ENCODE measurements around the gene HIVEP2.
A peak's percentile ranks its signal among the peaks of the same experiment; 100 is the strongest.

Gene HIVEP2

DNA sequence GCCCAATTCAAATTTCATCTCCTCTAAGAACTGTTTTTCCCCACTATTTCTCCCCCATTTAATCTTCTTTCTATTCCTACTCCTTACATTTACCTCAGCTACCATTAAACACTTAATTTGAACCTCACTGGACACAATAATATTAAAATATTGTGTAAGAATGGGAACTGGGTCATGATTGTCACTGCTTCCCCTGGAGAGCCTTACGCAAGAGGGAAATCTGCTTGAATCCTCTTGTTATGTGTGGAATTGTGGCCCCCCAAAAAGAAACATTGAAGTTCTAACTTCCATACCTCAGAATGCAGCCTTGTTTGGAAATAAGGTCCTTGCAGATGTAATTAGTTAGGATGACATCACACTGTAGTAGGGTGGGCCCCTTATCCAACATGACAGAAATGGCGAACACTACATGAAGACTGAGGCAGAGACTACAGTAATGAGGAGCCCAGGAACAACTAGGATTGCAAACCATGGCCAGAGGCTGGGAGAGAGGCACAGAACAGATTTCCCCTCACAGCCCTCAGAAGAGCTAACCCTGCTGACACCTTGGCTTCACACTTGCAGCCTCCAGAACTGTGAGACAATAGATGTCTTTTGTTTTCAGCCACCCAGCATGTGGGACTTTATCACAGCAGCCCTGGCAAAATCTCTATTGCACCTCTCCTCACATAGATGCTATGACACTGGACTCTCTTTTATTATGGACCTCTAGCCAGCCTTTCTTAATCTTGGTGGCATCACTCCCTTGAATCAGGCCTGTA is 29.9 kb downstream of the HIVEP2 start:
- DNase-seq, result no peak

- DNase-seq, result no peak
These were observed 30.6 kb downstream of the HIVEP2 start for GRCh38 chr6:142914369-142914768.

DNA sequence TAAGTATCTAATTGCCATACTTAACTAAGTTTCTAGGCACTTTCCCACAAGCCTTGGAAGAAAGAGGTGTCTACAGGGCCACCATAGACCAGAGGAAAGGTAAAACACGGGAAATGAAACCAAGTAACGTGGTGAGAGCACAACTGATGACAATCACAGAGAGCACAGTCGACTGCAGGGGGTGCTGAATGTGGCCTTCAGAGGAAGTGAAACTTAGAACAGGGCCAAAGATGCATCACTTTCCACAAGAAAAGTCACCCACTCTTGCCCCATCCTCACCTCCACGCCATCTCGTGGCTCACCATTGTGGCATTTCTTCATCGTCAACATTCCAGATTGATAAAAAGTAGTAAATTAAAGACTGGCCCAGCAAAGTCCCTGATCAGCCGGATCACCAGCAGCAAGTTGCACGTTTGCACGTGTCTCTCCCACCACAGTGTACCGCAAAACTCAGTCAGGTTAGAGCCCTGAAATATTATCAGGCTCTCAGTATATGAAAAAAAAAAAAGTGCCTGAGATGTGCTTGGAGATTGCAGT is 31.4 kb downstream of the HIVEP2 start:
- DNase-seq, result peak; percentile 84

DNA sequence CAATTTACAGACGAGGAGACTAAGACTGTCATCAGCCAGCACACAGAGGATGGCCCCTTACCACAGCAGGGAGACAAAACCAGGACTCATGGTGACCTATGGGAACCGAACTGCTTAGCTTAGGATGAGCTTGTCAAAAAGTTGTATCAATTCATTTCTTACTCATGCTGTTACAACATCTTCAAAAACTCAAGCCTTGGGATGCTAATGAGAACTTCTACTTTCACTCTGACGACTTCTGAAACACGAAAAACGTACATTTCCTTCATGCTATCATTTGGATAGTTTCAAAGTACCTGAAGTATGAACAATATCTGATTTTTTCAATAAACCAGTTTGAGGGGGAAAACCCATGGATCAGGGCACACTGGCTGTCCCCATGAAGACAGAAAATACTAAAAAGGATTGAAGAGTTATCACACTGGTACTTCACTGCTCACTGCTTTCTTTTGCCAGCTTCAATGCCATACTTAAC is 31.9 kb downstream of the HIVEP2 start:
- no peak for DNase-seq

- DNase-seq, result no peak
These were observed 32.9 kb downstream of the HIVEP2 start for GRCh38 chr6:142912125-142912524.

DNA sequence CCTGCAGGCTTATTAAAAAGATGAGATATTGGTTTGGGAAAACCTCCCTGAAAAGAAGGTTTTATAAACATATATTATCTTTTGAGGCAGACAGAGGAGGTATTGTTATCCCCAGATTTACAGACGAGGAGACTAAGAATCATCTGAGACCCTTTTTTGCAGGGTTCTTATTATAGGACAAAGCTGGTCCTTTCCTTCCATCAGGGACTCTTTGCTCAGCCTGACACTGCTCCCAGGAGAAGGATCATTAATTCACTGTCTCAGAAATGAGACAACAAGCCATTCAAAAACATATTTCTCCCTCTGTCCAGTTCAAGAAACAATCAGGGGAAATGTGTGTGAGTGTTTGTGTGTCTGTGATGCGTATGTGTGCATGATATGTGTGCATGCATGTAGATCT is 33.5 kb downstream of the HIVEP2 start:
- no peak for DNase-seq

DNA sequence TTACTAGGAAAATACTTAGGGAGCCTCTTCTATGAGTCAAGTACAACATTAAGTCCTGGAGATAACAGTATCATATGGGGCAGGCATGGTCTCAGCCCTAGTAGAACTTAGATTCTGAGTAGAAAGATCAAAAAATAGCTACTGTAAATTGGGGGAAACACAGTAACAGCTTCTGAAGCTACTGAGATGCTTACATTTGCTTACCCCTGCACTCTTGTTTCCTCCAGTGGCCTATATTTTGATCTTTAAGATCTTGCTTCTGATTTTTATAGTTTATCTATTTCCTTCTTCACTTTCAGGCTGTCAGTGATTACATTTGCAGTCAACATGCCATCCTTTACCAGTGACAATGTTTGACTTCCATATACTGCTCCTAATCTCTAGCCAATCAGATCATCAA is 35.3 kb downstream of the HIVEP2 start:
- no peak for DNase-seq

DNA sequence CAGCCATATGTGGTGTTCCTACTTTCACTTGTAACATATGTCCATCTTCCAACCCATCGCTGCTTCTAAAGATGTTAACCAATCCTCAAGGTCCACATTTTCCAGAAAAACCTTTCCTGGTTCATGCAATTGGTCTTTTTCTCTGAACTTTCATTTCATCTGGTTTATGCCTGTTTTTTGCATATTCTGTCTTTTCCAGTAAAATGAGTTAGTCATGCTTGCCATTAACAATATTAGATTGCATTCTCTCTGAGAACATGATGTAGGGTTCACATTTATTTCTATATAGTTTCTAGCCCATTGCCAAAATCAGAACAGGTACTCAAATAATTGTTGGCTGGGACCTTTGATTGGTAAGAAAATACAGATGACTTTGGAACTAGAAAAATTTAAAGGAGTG is 36.7 kb downstream of the HIVEP2 start:
- no peak for DNase-seq

DNA sequence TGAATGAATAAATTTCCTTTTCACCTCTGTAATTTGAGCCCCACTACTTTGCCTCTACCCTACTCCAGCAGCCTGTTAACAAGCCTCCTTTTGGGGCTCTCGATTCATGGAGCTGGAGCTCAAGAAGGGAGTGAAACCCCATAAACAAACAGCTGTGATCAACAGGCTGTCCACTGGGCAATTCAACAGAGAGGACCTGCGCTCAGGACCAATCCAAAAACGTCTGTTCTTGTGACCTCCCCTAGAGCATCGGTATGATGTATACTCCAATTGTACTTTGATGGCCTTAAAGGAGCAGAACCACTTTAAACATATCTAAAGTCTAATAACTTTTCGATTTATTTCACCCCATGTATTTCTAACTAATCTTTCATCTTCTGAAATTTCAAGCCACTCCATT is 37.4 kb downstream of the HIVEP2 start:
- no peak for DNase-seq

- DNase-seq, result no peak
These were observed 38.0 kb downstream of the HIVEP2 start for GRCh38 chr6:142906945-142907470.

DNA sequence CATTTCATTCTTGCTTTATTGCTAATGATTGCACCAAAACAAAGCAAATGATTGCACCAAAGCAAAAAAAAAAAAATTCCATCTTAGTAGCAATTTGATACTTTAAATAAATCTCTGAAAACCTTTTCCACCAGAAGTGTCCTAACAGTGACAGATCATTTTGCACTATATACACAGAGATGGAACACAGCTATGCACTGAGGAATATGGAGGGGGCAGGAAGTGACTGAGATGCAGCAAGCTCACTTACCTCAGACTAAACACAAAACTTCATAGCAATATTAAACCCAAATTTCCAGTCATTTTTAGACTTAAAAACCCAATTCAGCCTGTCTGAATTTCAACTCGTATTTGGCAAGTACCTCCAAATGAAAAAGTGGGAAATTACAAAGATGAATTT is 41.2 kb downstream of the HIVEP2 start:
- no peak for DNase-seq

DNA sequence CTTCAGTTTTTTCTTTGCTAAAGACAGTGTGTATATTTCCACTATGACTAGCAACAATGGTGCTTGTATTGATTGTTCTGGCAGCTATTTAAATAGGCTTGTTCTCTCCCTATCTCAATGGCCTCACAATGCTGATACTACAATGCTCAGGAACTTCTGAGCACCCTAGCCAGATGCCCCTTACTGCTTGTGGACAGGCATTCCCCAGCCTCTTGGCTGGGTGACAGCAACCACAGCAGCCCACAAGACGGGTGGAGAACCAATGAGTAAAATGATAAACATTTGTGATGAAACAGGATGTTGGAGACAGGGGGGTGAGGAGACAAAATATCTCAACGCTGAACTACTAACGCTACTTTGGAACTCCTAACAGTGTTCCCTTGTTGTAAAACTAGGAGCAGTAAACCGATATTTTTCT is 42.3 kb downstream of the HIVEP2 start:
- DNase-seq, result peak; percentile 79

DNA sequence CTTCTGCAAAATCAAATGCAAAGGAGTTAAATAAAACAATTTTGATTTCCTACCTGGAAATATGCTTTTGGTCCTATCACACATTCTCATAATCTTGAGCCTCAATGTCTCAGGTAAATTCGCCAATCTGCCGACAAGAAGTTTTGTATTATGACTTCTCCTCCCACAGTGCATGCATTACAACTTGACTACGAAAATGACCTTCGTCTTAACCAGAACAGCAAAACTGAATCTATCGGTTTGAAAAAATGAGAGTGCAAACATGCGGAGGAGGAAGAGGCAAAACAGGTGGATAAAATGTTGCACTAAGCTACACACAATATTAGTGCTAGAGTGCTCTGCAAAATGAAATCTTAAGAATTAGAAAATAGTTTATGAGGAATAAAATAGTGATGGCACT is 43.4 kb downstream of the HIVEP2 start:
- DNase-seq, result no peak

DNA sequence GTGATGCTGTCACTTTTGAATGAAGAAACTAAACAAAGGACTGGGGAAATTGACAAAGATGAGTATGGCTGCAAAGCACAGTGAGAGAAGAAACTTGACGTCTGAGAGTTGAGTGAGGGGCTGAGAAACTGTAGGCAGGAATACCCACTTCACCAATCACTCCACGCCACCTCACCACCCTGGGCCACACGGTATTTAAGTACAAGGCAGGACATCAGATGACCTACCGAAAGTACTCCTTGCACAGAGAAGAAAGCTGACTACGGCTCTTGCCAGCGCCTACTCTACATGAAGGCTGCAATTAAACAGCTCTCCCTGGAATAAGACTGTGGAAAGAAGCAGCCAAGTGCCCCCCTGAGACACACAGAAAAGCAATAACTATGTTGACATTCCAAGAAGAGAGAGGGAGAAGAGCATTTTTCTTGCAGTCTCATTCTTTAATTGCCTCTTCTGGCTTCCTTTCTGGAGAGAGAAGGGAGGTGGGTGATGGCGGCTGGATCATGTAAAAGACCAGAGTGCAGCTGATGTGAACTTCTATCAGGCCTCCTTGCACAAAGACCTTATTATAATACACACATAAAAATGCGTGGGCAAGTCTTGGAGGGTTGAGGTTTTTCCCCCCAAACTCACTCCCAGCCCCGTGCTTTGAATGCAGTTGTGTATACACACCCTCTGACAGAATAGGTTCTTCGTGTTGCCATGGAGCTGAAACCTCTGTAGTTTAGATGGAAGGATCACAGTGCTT is 44.6 kb downstream of the HIVEP2 start:
- DNase-seq, result no peak

GRCh38 chr6:142898927-142899895 is 45.8 kb downstream of the HIVEP2 start:
- no peak for DNase-seq

GRCh38 chr6:142897659-142898058 is 47.3 kb downstream of the HIVEP2 start:
- no peak for DNase-seq

DNA sequence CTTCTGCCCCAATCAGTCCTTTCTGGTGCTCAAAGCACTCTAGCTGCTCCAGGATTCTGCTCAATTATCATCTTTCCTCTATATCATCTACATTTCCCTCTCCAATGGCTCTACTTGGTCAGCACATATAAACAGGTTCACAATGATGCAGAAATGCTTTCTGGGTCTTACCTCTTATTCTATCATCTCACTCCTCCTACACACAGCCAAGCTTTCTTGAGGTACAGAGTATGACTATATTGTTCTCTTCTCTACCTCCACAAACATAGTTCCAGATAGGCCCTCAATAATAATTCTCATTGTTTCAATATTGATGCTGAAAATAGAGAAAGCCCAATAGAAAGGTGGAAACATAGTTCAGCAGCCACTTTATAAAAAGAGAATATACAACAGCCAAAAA is 48.2 kb downstream of the HIVEP2 start:
- no peak for DNase-seq

- no peak for DNase-seq
These were observed 51.9 kb downstream of the HIVEP2 start for GRCh38 chr6:142893088-142893487.

DNA sequence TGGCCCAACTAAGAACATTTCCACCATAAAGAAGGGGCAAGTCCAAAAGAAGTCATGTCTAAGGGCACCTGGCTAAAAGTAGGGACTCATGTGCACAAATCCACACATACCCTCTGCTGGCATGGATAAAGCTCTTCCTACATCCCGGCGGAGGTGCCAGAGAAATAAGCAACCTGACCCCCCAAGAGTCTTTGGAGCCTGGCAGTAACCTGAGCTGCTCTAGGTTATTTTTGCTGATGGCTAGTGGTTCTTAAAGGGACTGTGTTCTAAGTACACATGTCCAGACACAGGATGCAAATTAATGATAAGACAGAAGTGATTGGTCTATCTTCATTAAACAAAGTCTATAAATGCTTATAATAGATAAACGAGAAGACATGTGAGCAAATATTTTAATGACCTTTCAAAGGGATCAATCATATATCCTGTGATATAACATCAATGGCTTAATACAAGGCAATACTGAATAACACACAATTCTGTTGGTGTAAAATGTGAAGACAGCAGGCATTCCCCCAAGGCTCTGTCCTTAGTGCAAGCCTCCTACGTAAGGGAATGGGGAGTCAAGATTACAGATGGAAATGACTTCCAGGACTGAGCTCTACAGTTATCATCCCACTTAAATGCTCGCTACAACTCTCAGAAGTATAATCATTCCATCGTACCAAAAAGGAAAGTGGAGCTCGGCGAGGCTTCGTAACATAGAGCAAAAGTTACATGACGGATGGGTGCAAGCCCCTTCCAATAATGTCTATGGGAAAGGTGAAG is 52.5 kb downstream of the HIVEP2 start:
- DNase-seq, result no peak

- no peak for DNase-seq
These were observed 53.5 kb downstream of the HIVEP2 start for GRCh38 chr6:142891454-142891853.

GRCh38 chr6:142888456-142888855 is 56.5 kb downstream of the HIVEP2 start:
- no peak for DNase-seq

- DNase-seq, result no peak
These were observed 57.5 kb downstream of the HIVEP2 start for GRCh38 chr6:142887517-142887916.

Measured in activated CD8-positive, alpha-beta memory T cell treated with anti-CD3 and anti-CD28 coated beads for 24 hours (primary cell).